ENCODE data around the gene EVX2.

The EVX2 gene

GRCh38 chr2:176089843-176090395 lies 6.2 kb upstream of the EVX2 start:
- no peak overlapping the region for H3K4me2 ChIP-seq
- no peak overlapping the region for H3K27ac ChIP-seq
- no peak for TF ChIP-seq CTCF (conservative IDR thresholded peaks at IDR 0.05; ENCODE audit: low read depth, low read length)
- H2AFZ ChIP-seq (ENCODE audit: low read depth), result no peak overlapping the region
- H3K36me3 ChIP-seq (ENCODE audit: insufficient read depth), result no peaks in the 10 kb centered on the region
- no peak overlapping the region for H3K9ac ChIP-seq
- no peaks in the 10 kb centered on the region for H3K79me2 ChIP-seq (ENCODE audit: insufficient read depth, low read depth)
- H3K4me3 ChIP-seq (IDR thresholded peaks at IDR 0.05; ENCODE audit: insufficient read depth, low read depth, low read length), result no peak overlapping the region
- no peaks in the 10 kb centered on the region for H4K20me1 ChIP-seq (ENCODE audit: insufficient read depth)
- H3K27me3 ChIP-seq (ENCODE audit: insufficient read depth, low read depth), result no peaks in the 10 kb centered on the region
- H3K4me1 ChIP-seq (ENCODE audit: low read depth, poor library complexity, severe bottlenecking), result no peaks in the 10 kb centered on the region

- Histone ChIP-seq H3K36me3 (ENCODE audit: insufficient read depth) (no peaks in the 10 kb centered on the region), H4K20me1 (ENCODE audit: insufficient read depth) (no peaks in the 10 kb centered on the region), H3K4me1 (ENCODE audit: low read depth, poor library complexity, severe bottlenecking) (no peaks in the 10 kb centered on the region), H2AFZ (ENCODE audit: low read depth) (no peak overlapping the region), H3K27ac (no peak overlapping the region), H3K79me2 (ENCODE audit: insufficient read depth, low read depth) (no peaks in the 10 kb centered on the region), H3K9ac (no peak overlapping the region), H3K4me2 (no peak overlapping the region), H3K27me3 (ENCODE audit: insufficient read depth, low read depth) (no peaks in the 10 kb centered on the region), H3K4me3 (IDR thresholded peaks at IDR 0.05; ENCODE audit: insufficient read depth, low read depth, low read length) (no peak overlapping the region)
- TF ChIP-seq CTCF (conservative IDR thresholded peaks at IDR 0.05; ENCODE audit: low read depth, low read length), result no peak
Observed at GRCh38 chr2:176088937-176089842, 5.4 kb upstream of the EVX2 start.

GRCh38 chr2:176088048-176088936 lies 4.5 kb upstream of the EVX2 start:
- Histone ChIP-seq H3K4me1 (ENCODE audit: low read depth, poor library complexity, severe bottlenecking) (no peaks in the 10 kb centered on the region), H3K79me2 (ENCODE audit: insufficient read depth, low read depth) (no peaks in the 10 kb centered on the region), H2AFZ (ENCODE audit: low read depth) (peak overlapping the region; percentile 54), H3K27ac (no peak overlapping the region), H3K4me2 (no peak overlapping the region; the same call in 1 of the 2 replicates), H3K36me3 (ENCODE audit: insufficient read depth) (no peaks in the 10 kb centered on the region), H3K4me3 (IDR thresholded peaks at IDR 0.05; ENCODE audit: insufficient read depth, low read depth, low read length) (no peak overlapping the region), H3K9ac (no peak overlapping the region), H4K20me1 (ENCODE audit: insufficient read depth) (no peaks in the 10 kb centered on the region), H3K27me3 (ENCODE audit: insufficient read depth, low read depth) (no peaks in the 10 kb centered on the region)
- peak; percentile 69 for TF ChIP-seq CTCF (conservative IDR thresholded peaks at IDR 0.05; ENCODE audit: low read depth, low read length)

- H3K4me3 ChIP-seq (IDR thresholded peaks at IDR 0.05; ENCODE audit: insufficient read depth, low read depth, low read length), result no peak overlapping the region
- H3K4me2 ChIP-seq, result no peak overlapping the region
- no peak overlapping the region for H3K9ac ChIP-seq
- H4K20me1 ChIP-seq (ENCODE audit: insufficient read depth), result no peaks in the 10 kb centered on the region
- no peaks in the 10 kb centered on the region for H3K36me3 ChIP-seq (ENCODE audit: insufficient read depth)
- H3K27ac ChIP-seq, result no peak overlapping the region
- no peaks in the 10 kb centered on the region for H3K4me1 ChIP-seq (ENCODE audit: low read depth, poor library complexity, severe bottlenecking)
- H3K79me2 ChIP-seq (ENCODE audit: insufficient read depth, low read depth), result no peaks in the 10 kb centered on the region
- peak overlapping the region; percentile 54 for H2AFZ ChIP-seq (ENCODE audit: low read depth)
- no peak for TF ChIP-seq CTCF (conservative IDR thresholded peaks at IDR 0.05; ENCODE audit: low read depth, low read length)
- no peaks in the 10 kb centered on the region for H3K27me3 ChIP-seq (ENCODE audit: insufficient read depth, low read depth)
Observed at GRCh38 chr2:176087330-176088047, 3.7 kb upstream of the EVX2 start.

Measured in KMS-11 (cell line).